ENCODE data around the gene NKX6-1.

DNA sequence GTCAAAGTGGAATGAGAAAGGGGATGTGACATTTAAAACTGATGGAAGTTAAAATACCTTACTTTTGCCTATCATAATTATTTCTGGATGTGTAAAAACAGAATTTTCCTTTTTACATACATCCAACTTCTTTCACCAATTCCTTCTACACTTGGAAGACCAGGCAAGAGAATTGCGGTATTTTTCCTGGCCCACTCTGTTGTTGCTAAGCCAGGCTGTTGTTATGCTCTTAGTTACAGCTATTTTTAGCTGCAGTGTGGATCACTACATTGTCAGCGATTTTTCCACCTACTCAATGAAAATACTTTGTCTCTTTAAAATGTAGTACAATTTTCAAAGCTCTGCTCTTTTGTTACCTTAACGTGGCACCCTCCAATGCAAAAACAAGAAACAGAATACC lies 43.4 kb downstream of the NKX6-1 start:
- TF ChIP-seq SUZ12 (IDR thresholded peaks at IDR 0.05; ENCODE audit: extremely low read depth, insufficient read depth, insufficient read length) (no peak), YY1 (IDR thresholded peaks at IDR 0.05; ENCODE audit: insufficient read depth, insufficient read length) (no peak)

All from NT2/D1 (cell line).